ENCODE measurements around the gene ZNF92.
A peak's percentile ranks its signal among the peaks of the same experiment; 100 is the strongest.

ZNF92 gene

DNA sequence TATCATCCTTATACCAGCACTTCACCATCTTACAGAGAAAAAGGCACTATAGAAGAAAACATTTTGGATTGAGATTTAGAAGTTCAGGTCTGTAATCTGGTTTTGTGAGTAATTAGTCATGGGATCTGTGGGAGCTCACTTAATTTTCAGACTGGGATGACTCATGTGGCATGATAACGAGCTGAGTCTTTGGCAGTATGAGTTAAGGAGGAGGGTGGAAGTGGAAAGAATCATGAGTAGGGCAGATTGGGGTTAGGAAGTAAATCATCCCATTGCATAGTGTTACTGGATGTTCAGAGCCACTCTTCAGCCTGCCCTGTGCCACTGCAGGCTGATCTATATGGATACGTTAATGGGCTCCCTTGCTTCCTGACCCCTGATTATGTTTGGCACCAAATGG, 64.9 kb downstream of the ZNF92 start (continued):
- TF ChIP-seq, protein P1, sequence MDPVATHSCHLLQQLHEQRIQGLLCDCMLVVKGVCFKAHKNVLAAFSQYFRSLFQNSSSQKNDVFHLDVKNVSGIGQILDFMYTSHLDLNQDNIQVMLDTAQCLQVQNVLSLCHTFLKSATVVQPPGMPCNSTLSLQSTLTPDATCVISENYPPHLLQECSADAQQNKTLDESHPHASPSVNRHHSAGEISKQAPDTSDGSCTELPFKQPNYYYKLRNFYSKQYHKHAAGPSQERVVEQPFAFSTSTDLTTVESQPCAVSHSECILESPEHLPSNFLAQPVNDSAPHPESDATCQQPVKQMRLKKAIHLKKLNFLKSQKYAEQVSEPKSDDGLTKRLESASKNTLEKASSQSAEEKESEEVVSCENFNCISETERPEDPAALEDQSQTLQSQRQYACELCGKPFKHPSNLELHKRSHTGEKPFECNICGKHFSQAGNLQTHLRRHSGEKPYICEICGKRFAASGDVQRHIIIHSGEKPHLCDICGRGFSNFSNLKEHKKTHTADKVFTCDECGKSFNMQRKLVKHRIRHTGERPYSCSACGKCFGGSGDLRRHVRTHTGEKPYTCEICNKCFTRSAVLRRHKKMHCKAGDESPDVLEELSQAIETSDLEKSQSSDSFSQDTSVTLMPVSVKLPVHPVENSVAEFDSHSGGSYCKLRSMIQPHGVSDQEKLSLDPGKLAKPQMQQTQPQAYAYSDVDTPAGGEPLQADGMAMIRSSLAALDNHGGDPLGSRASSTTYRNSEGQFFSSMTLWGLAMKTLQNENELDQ (tag by site-specific recombination; IDR thresholded peaks at IDR 0.05; ENCODE audit: low read depth), result no peak
- no peak for TF ChIP-seq ZNF530 (tag by site-specific recombination; IDR thresholded peaks at IDR 0.05; ENCODE audit: low read depth)
- TF ChIP-seq ZNF133 (tag by site-specific recombination; IDR thresholded peaks at IDR 0.05), result no peak
- TF ChIP-seq FEZF1 (tag by site-specific recombination; IDR thresholded peaks at IDR 0.05), result peak; percentile 41; the same call in 1 of the 2 replicates
- TF ChIP-seq ZNF341 (tag by site-specific recombination; IDR thresholded peaks at IDR 0.05; ENCODE audit: low read depth), result no peak
- no peak for TF ChIP-seq GLI4 (tag by site-specific recombination; IDR thresholded peaks at IDR 0.05)
- no peak for TF ChIP-seq ZNF184 (tag by site-specific recombination; IDR thresholded peaks at IDR 0.05)
- no peak; the same call in 1 of the 2 replicates for TF ChIP-seq SP2 (tag by site-specific recombination; IDR thresholded peaks at IDR 0.05)
- TF ChIP-seq ZNF792 (tag by site-specific recombination; IDR thresholded peaks at IDR 0.05), result no peak
- TF ChIP-seq OVOL3 (tag by site-specific recombination; IDR thresholded peaks at IDR 0.05), result no peak
- no peak for TF ChIP-seq SALL2 (tag by site-specific recombination; IDR thresholded peaks at IDR 0.05; ENCODE audit: borderline replicate concordance)
- no peak for TF ChIP-seq ZNF510 (tag by site-specific recombination; IDR thresholded peaks at IDR 0.05; ENCODE audit: insufficient replicate concordance)
- TF ChIP-seq YY1 (tag by site-specific recombination; IDR thresholded peaks at IDR 0.05), result no peak
- TF ChIP-seq, protein P2, sequence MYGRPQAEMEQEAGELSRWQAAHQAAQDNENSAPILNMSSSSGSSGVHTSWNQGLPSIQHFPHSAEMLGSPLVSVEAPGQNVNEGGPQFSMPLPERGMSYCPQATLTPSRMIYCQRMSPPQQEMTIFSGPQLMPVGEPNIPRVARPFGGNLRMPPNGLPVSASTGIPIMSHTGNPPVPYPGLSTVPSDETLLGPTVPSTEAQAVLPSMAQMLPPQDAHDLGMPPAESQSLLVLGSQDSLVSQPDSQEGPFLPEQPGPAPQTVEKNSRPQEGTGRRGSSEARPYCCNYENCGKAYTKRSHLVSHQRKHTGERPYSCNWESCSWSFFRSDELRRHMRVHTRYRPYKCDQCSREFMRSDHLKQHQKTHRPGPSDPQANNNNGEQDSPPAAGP (tag by site-specific recombination; IDR thresholded peaks at IDR 0.05), result no peak; the same call in 1 of the 2 replicates
- TF ChIP-seq ZNF19 (tag by site-specific recombination; IDR thresholded peaks at IDR 0.05; ENCODE audit: low read depth), result no peak
- TF ChIP-seq ZNF24 (tag by site-specific recombination; IDR thresholded peaks at IDR 0.05), result 0 out of 2 replicates have a peak, but pooled peaks have one; percentile 21
- TF ChIP-seq HOXD13 (CRISPR knock-in tag; IDR thresholded peaks at IDR 0.05; ENCODE audit: borderline replicate concordance), result no peak
- TF ChIP-seq ZBTB6 (tag by site-specific recombination; IDR thresholded peaks at IDR 0.05), result no peak
- no peak for TF ChIP-seq CTCF (tag by site-specific recombination; IDR thresholded peaks at IDR 0.05)
- TF ChIP-seq REPIN1 (tag by site-specific recombination; IDR thresholded peaks at IDR 0.05; ENCODE audit: low read depth), result no peak
- no peak for TF ChIP-seq ZNF132 (tag by site-specific recombination; IDR thresholded peaks at IDR 0.05; ENCODE audit: borderline replicate concordance)
- TF ChIP-seq EGR2 (tag by site-specific recombination; IDR thresholded peaks at IDR 0.05; ENCODE audit: low read depth), result no peak
- TF ChIP-seq, protein P3, sequence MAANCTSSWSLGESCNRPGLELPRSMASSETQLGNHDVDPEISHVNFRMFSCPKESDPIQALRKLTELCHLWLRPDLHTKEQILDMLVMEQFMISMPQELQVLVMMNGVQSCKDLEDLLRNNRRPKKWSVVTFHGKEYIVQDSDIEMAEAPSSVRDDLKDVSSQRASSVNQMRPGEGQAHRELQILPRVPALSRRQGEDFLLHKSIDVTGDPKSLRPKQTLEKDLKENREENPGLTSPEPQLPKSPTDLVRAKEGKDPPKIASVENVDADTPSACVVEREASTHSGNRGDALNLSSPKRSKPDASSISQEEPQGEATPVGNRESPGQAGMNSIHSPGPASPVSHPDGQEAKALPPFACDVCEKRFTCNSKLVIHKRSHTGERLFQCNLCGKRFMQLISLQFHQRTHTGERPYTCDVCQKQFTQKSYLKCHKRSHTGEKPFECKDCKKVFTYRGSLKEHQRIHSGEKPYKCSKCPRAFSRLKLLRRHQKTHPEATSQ (tag by site-specific recombination; IDR thresholded peaks at IDR 0.05), result no peak
- peak; percentile 40; the same call in 1 of the 2 replicates for TF ChIP-seq ZNF398 (tag by site-specific recombination; IDR thresholded peaks at IDR 0.05)
- TF ChIP-seq, protein P4, sequence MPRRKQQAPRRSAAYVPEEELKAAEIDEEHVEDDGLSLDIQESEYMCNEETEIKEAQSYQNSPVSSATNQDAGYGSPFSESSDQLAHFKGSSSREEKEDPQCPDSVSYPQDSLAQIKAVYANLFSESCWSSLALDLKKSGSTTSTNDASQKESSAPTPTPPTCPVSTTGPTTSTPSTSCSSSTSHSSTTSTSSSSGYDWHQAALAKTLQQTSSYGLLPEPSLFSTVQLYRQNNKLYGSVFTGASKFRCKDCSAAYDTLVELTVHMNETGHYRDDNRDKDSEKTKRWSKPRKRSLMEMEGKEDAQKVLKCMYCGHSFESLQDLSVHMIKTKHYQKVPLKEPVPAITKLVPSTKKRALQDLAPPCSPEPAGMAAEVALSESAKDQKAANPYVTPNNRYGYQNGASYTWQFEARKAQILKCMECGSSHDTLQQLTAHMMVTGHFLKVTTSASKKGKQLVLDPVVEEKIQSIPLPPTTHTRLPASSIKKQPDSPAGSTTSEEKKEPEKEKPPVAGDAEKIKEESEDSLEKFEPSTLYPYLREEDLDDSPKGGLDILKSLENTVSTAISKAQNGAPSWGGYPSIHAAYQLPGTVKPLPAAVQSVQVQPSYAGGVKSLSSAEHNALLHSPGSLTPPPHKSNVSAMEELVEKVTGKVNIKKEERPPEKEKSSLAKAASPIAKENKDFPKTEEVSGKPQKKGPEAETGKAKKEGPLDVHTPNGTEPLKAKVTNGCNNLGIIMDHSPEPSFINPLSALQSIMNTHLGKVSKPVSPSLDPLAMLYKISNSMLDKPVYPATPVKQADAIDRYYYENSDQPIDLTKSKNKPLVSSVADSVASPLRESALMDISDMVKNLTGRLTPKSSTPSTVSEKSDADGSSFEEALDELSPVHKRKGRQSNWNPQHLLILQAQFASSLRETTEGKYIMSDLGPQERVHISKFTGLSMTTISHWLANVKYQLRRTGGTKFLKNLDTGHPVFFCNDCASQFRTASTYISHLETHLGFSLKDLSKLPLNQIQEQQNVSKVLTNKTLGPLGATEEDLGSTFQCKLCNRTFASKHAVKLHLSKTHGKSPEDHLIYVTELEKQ (tag by site-specific recombination; IDR thresholded peaks at IDR 0.05; ENCODE audit: borderline replicate concordance), result peak; percentile 54; the same call in 1 of the 2 replicates

All from HEK293 (cell line).